SK-N-SH treated with all-trans-retinoic acid at 6 μM for 48 hours (cell line): ENCODE measurements around the gene DRD4.

Source experiments
- ATAC-seq: fragments of 200-7000 bp; cut with Tn5 transposase; 3 replicates; pipeline ENCODE4 v1.9.1; 2020; ENCODE audit warnings: mild to moderate bottlenecking, moderate library complexity
- ARNTL ChIP-seq: fragments of 450-650 bp; formaldehyde crosslinking; IDR thresholded peaks from 2 replicates; pipeline ENCODE4 v1.5.0; 2020; ENCODE audit warnings: low read depth, mild to moderate bottlenecking, moderate library complexity, borderline replicate concordance
- CSDC2 ChIP-seq: fragments of 250-450 bp; sonication (Bioruptor Pico); IDR thresholded peaks from 2 replicates; pipeline ENCODE4 v1.5.0; 2020; ENCODE audit warnings: mild to moderate bottlenecking, moderate library complexity
- CSRNP3 ChIP-seq: fragments of 250-450 bp; sonication (Bioruptor Pico); IDR thresholded peaks from 2 replicates; pipeline ENCODE4 v1.5.1; 2021; ENCODE audit warnings: mild to moderate bottlenecking, moderate library complexity
- GLIS3 ChIP-seq: fragments of 250-450 bp; sonication (Bioruptor Pico); IDR thresholded peaks from 2 replicates; pipeline ENCODE4 v1.5.0; 2020; ENCODE audit warnings: mild to moderate bottlenecking, moderate library complexity
- ISL1 ChIP-seq: fragments of 250-450 bp; sonication (Bioruptor Pico); IDR thresholded peaks from 2 replicates; pipeline ENCODE4 v2.1.2; 2022; ENCODE audit warnings: mild to moderate bottlenecking, moderate library complexity
- OSR1 ChIP-seq: fragments of 250-450 bp; sonication (Bioruptor Pico); IDR thresholded peaks from 2 replicates; pipeline ENCODE4 v1.8.0; 2022; ENCODE audit warnings: moderate library complexity, mild to moderate bottlenecking, inconsistent platforms
- PPARA ChIP-seq: fragments of 250-450 bp; sonication (Bioruptor Pico); IDR thresholded peaks from 2 replicates; pipeline ENCODE4 v1.5.0; 2020; ENCODE audit warnings: mild to moderate bottlenecking, borderline replicate concordance
- RARB ChIP-seq: fragments of 250-450 bp; sonication (Bioruptor Pico); IDR thresholded peaks from 2 replicates; pipeline ENCODE4 v1.8.0; 2021; ENCODE audit warnings: mild to moderate bottlenecking, moderate library complexity
- SNAI2 ChIP-seq: fragments of 250-450 bp; sonication (Bioruptor Pico); IDR thresholded peaks from 2 replicates; pipeline ENCODE4 v1.5.0; 2020; ENCODE audit warnings: mild to moderate bottlenecking, moderate library complexity
- TCF4 ChIP-seq: fragments of 250-450 bp; sonication (Bioruptor Pico); IDR thresholded peaks from 2 replicates; pipeline ENCODE4 v1.8.0; 2021; ENCODE audit warnings: mild to moderate bottlenecking, moderate library complexity, borderline replicate concordance
- TOX ChIP-seq: fragments of 250-450 bp; sonication (Bioruptor Pico); IDR thresholded peaks from 2 replicates; pipeline ENCODE4 v1.8.0; 2021; ENCODE audit warnings: mild to moderate bottlenecking, moderate library complexity, borderline replicate concordance
- TSHZ2 ChIP-seq: fragments of 250-450 bp; sonication (Bioruptor Pico); IDR thresholded peaks from 2 replicates; pipeline ENCODE4 v1.5.0; 2020; ENCODE audit warnings: mild to moderate bottlenecking, moderate library complexity
- ZC3H10 ChIP-seq: fragments of 250-450 bp; sonication (Bioruptor Pico); IDR thresholded peaks from 2 replicates; pipeline ENCODE4 v1.5.1; 2021; ENCODE audit warnings: mild to moderate bottlenecking, moderate library complexity
- ZFP3 ChIP-seq: fragments of 250-450 bp; sonication (Bioruptor Pico); IDR thresholded peaks from 2 replicates; pipeline ENCODE4 v1.5.0; 2020; ENCODE audit warnings: mild to moderate bottlenecking, moderate library complexity
- ZFP30 ChIP-seq: fragments of 450-650 bp; formaldehyde crosslinking; IDR thresholded peaks from 2 replicates; pipeline ENCODE4 v1.5.0; 2022; ENCODE audit warnings: mild to moderate bottlenecking, moderate library complexity
- ZNF565 ChIP-seq: fragments of 450-650 bp; formaldehyde crosslinking; conservative IDR thresholded peaks from 2 replicates; pipeline ENCODE4 v1.5.0; 2020; ENCODE audit warnings: low read depth, mild to moderate bottlenecking, moderate library complexity
- TF ChIP-seq, protein P1 (sequence below): fragments of 250-450 bp; sonication (Bioruptor Pico); IDR thresholded peaks from 2 replicates; pipeline ENCODE4 v1.8.0; 2021; ENCODE audit warnings: low read depth, mild to moderate bottlenecking, moderate library complexity, borderline replicate concordance
- TF ChIP-seq, protein P2 (sequence below): fragments of 250-450 bp; sonication (Bioruptor Pico); IDR thresholded peaks from 2 replicates; pipeline ENCODE4 v1.5.1; 2020; ENCODE audit warnings: low read depth, mild to moderate bottlenecking, moderate library complexity
- TF ChIP-seq, protein P3 (sequence below): fragments of 250-450 bp; sonication (Bioruptor Pico); IDR thresholded peaks from 2 replicates; pipeline ENCODE4 v1.8.0; 2020; ENCODE audit warnings: mild to moderate bottlenecking, moderate library complexity, borderline replicate concordance

DRD4 gene

GRCh38 chr11:680476-680875 is 43.4 kb downstream of the DRD4 start:
- no peak for TF ChIP-seq TCF4
- TF ChIP-seq ARNTL, result no peak
- ATAC-seq, result no peak

GRCh38 chr11:680970-681369 is 43.9 kb downstream of the DRD4 start:
- TF ChIP-seq OSR1 (CRISPR knock-in tag), result no peak

GRCh38 chr11:686451-687243 is 49.6 kb downstream of the DRD4 start:
- ATAC-seq, result no peak
- TF ChIP-seq TOX (no peak), ZFP30 (no peak), GLIS3 (CRISPR knock-in tag) (no peak), ZNF565 (CRISPR knock-in tag) (no peak), PPARA (CRISPR knock-in tag) (no peak), RARB (CRISPR knock-in tag) (no peak), SNAI2 (CRISPR knock-in tag) (no peak), ISL1 (CRISPR knock-in tag) (no peak), ZFP3 (CRISPR knock-in tag) (no peak), ARNTL (no peak)
- TF ChIP-seq, protein P1, sequence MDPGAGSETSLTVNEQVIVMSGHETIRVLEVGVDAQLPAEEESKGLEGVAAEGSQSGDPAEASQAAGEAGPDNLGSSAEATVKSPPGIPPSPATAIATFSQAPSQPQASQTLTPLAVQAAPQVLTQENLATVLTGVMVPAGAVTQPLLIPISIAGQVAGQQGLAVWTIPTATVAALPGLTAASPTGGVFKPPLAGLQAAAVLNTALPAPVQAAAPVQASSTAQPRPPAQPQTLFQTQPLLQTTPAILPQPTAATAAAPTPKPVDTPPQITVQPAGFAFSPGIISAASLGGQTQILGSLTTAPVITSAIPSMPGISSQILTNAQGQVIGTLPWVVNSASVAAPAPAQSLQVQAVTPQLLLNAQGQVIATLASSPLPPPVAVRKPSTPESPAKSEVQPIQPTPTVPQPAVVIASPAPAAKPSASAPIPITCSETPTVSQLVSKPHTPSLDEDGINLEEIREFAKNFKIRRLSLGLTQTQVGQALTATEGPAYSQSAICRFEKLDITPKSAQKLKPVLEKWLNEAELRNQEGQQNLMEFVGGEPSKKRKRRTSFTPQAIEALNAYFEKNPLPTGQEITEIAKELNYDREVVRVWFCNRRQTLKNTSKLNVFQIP (CRISPR knock-in tag), result no peak

More at GRCh38 chr11:680970-681369, 43.9 kb downstream of the DRD4 start:
- no peak for ATAC-seq

- TF ChIP-seq SNAI2 (CRISPR knock-in tag) (no peak), ARNTL (no peak), ZC3H10 (CRISPR knock-in tag) (no peak), CSDC2 (CRISPR knock-in tag) (no peak), TOX (no peak), RARB (CRISPR knock-in tag) (no peak), GLIS3 (CRISPR knock-in tag) (no peak), CSRNP3 (CRISPR knock-in tag) (no peak), ZNF565 (CRISPR knock-in tag) (no peak), TSHZ2 (CRISPR knock-in tag) (no peak), ZFP30 (no peak), PPARA (CRISPR knock-in tag) (no peak)
- TF ChIP-seq, protein P2, sequence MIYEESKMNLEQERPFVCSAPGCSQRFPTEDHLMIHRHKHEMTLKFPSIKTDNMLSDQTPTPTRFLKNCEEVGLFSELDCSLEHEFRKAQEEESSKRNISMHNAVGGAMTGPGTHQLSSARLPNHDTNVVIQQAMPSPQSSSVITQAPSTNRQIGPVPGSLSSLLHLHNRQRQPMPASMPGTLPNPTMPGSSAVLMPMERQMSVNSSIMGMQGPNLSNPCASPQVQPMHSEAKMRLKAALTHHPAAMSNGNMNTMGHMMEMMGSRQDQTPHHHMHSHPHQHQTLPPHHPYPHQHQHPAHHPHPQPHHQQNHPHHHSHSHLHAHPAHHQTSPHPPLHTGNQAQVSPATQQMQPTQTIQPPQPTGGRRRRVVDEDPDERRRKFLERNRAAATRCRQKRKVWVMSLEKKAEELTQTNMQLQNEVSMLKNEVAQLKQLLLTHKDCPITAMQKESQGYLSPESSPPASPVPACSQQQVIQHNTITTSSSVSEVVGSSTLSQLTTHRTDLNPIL, result no peak
- TF ChIP-seq, protein P3, sequence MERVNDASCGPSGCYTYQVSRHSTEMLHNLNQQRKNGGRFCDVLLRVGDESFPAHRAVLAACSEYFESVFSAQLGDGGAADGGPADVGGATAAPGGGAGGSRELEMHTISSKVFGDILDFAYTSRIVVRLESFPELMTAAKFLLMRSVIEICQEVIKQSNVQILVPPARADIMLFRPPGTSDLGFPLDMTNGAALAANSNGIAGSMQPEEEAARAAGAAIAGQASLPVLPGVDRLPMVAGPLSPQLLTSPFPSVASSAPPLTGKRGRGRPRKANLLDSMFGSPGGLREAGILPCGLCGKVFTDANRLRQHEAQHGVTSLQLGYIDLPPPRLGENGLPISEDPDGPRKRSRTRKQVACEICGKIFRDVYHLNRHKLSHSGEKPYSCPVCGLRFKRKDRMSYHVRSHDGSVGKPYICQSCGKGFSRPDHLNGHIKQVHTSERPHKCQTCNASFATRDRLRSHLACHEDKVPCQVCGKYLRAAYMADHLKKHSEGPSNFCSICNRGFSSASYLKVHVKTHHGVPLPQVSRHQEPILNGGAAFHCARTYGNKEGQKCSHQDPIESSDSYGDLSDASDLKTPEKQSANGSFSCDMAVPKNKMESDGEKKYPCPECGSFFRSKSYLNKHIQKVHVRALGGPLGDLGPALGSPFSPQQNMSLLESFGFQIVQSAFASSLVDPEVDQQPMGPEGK (CRISPR knock-in tag), result no peak
- TF ChIP-seq, protein P1 (CRISPR knock-in tag), result no peak
- ATAC-seq, result no peak
Observed at GRCh38 chr11:687751-688150, 50.7 kb downstream of the DRD4 start.
